Astrocyte (in vitro differentiated cells and primary cell): ENCODE data around the gene OR12D2.

Source experiments
- EZH2 ChIP-seq: IDR thresholded peaks from 2 replicates; pipeline ENCODE4 v1.6.1; 2012; ENCODE audit warnings: mild to moderate bottlenecking, low read length, inconsistent platforms; ENCODE audit not compliant: insufficient read depth
- TF ChIP-seq, protein P1 (sequence below): IDR thresholded peaks from 2 replicates; pipeline ENCODE4 v1.5.1; 2011; ENCODE audit warnings: low read depth, mild to moderate bottlenecking, inconsistent platforms, low read length, moderate library complexity; ENCODE audit not compliant: insufficient read depth

GRCh38 chr6:29375191-29375590 is 20.2 kb upstream of the OR12D2 start, which contains the start of gene OR12D3:
- TF ChIP-seq, protein P1, sequence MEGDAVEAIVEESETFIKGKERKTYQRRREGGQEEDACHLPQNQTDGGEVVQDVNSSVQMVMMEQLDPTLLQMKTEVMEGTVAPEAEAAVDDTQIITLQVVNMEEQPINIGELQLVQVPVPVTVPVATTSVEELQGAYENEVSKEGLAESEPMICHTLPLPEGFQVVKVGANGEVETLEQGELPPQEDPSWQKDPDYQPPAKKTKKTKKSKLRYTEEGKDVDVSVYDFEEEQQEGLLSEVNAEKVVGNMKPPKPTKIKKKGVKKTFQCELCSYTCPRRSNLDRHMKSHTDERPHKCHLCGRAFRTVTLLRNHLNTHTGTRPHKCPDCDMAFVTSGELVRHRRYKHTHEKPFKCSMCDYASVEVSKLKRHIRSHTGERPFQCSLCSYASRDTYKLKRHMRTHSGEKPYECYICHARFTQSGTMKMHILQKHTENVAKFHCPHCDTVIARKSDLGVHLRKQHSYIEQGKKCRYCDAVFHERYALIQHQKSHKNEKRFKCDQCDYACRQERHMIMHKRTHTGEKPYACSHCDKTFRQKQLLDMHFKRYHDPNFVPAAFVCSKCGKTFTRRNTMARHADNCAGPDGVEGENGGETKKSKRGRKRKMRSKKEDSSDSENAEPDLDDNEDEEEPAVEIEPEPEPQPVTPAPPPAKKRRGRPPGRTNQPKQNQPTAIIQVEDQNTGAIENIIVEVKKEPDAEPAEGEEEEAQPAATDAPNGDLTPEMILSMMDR, result no peak
- no peak for TF ChIP-seq EZH2
